ENCODE results near the gene VAV2.

VAV2 gene

DNA sequence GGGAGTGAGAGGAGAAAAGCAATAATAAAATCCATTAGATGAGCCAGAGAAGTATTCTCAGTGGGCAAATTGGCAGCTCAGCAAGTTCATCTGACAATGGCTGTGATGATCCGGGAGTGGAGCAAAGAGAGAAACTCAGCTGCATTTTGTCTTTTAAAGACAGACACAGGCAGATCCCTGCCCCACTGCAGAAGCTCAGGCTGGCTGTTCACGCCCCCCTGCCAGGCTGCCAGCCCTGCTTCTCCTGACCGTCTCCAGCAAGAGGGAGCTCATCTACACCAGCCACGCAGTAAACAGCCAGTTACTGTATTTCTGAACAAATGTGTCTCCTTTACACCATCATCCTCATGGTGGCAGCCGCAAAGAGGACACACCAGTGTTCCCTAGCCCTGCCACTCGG lies 139.7 kb downstream of the VAV2 start:
- no peak for TF ChIP-seq CTCF (IDR thresholded peaks at IDR 0.05; ENCODE audit: insufficient read depth, low read depth, low read length, missing control alignments)
- DNase-seq (ENCODE audit: low read depth), result no peak
- H3K4me3 ChIP-seq (ENCODE audit: low read length), result no peak overlapping the region

- no peak overlapping the region for H3K4me3 ChIP-seq (ENCODE audit: low read length)
- TF ChIP-seq CTCF (IDR thresholded peaks at IDR 0.05; ENCODE audit: insufficient read depth, low read depth, low read length, missing control alignments), result no peak
- DNase-seq (ENCODE audit: low read depth), result no peak
Measured at GRCh38 chr9:133851693-133852092, 140.4 kb downstream of the VAV2 start.

DNA sequence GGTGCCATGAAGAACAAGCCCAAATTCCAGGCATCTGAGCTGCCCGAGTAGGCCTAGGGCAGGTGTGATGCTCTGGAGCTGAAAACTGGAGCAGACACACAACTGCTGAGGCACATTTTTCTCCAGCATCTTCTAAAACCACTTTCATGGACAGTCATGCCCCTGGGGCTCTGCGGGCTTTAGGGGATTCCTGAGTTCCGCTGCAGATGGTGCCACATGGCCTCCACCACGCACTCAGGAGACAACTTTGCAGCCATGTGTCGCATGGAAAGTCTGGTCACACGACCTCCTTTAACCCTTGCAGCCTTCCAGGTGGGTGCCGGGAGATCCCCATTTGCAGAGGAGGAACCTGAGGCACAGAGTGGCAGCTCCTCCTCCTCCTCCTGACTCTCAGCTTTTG lies 141.2 kb downstream of the VAV2 start:
- H3K4me3 ChIP-seq (ENCODE audit: low read length), result no peak overlapping the region
- DNase-seq (ENCODE audit: low read depth), result no peak
- no peak for TF ChIP-seq CTCF (IDR thresholded peaks at IDR 0.05; ENCODE audit: insufficient read depth, low read depth, low read length, missing control alignments)

GRCh38 chr9:133850161-133850560 lies 142.0 kb downstream of the VAV2 start:
- no peak for DNase-seq (ENCODE audit: low read depth)
- no peak for TF ChIP-seq CTCF (IDR thresholded peaks at IDR 0.05; ENCODE audit: insufficient read depth, low read depth, low read length, missing control alignments)
- no peak overlapping the region for H3K4me3 ChIP-seq (ENCODE audit: low read length)

GRCh38 chr9:133849110-133849670 lies 142.9 kb downstream of the VAV2 start:
- no peak overlapping the region for H3K4me3 ChIP-seq (ENCODE audit: low read length)
- TF ChIP-seq CTCF (IDR thresholded peaks at IDR 0.05; ENCODE audit: insufficient read depth, low read depth, low read length, missing control alignments), result no peak
- no peak for DNase-seq (ENCODE audit: low read depth)

- no peak for DNase-seq (ENCODE audit: low read depth)
- no peak overlapping the region for H3K4me3 ChIP-seq (ENCODE audit: low read length)
- no peak for TF ChIP-seq CTCF (IDR thresholded peaks at IDR 0.05; ENCODE audit: insufficient read depth, low read depth, low read length, missing control alignments)
Measured at GRCh38 chr9:133848471-133849109, 143.5 kb downstream of the VAV2 start.
